GM12878 (cell line): ENCODE measurements around the gene METTL8. TPM values are rescaled to one million over a fixed set of nuclear protein-coding genes. Genes with fewer than 3 reads are reported as not detected.
"Not testable (repeated sequence)": the region's sequence is repeated elsewhere in the genome, so short reads cannot be mapped to it uniquely, and the experiment has no call there.

Experiments
- ATAC-seq: fragments of 200-7000 bp; cut with Tn5 transposase; 3 replicates; pipeline ENCODE4 v1.9.1; 2020; ENCODE audit warnings: mild to moderate bottlenecking, moderate library complexity
- BruUV-seq: library from RNA; stranded (reverse); fragments of 400-500 nt; replicated peaks from 2 replicates; lab custom pipeline; 2021; lab: Mats Ljungman, UMichigan
- CTCF ChIA-PET: fragments of 300-600 bp; sonication (Branson Sonifier 250); formaldehyde crosslinking; extraction: SDS; loops from one replicate; lab custom pipeline; 2021; ENCODE audit warnings: inconsistent platforms; lab: Yijun Ruan, JAX
- POLR2A ChIA-PET: fragments of 350-600 bp; formaldehyde crosslinking; extraction: SDS; loops from one replicate; lab custom pipeline; 2021; ENCODE audit warnings: inconsistent platforms; lab: Charles Lee
- RAD21 ChIA-PET: fragments of 300-600 bp; sonication (Branson Sonifier 250); formaldehyde crosslinking; loops from one replicate; lab custom pipeline; 2023; ENCODE audit warnings: antibody characterized with exemption; ENCODE audit not compliant: unreplicated experiment; lab: Charles Lee
- SMC1A ChIA-PET: fragments of 300-600 bp; sonication (Branson Sonifier 250); formaldehyde crosslinking; loops from one replicate; lab custom pipeline; 2023; ENCODE audit not compliant: unreplicated experiment, uncharacterized antibody; lab: Charles Lee
- DNase-seq: peaks from one replicate; pipeline ENCODE4 v3.0.0-alpha.2; 2011; ENCODE audit warnings: low read depth, low spot score
- FAIRE-seq: peaks from 3 replicates; lab custom pipeline; 2011; peaks lifted over from hg19 to GRCh38; lab: Jason Lieb, UNC
- H2AFZ ChIP-seq: 2 replicates; pipeline ENCODE4 v1.6.0; 2011; ENCODE audit warnings: low read depth, low read length, control low read depth; ENCODE audit not compliant: control insufficient read depth
- H3K27ac ChIP-seq: 2 replicates; pipeline ENCODE4 v1.5.1; 2011; ENCODE audit warnings: control low read depth; ENCODE audit not compliant: control insufficient read depth, insufficient read depth
- H3K27me3 ChIP-seq, 2 experiments: replicated peaks in 1 of 2; 2 replicates each; pipeline versions ENCODE4 v1.6.0 to v1.6.1; 2011; ENCODE audit warnings: low read length in 1 of 2; ENCODE audit not compliant: control insufficient read depth in 2 of 2, insufficient read depth in 2 of 2
- H3K36me3 ChIP-seq, 2 experiments: 2 replicates each; pipeline ENCODE4 v1.5.1; 2011; ENCODE audit warnings: low read length in 1 of 2; ENCODE audit not compliant: control insufficient read depth in 2 of 2, insufficient read depth in 2 of 2
- H3K4me1 ChIP-seq: 2 replicates; pipeline ENCODE4 v1.6.1; 2011; ENCODE audit warnings: mild to moderate bottlenecking, low read length, moderate library complexity, mixed read lengths; ENCODE audit not compliant: control insufficient read depth, insufficient read depth
- H3K4me2 ChIP-seq: 2 replicates; pipeline ENCODE4 v1.6.0; 2011; ENCODE audit warnings: control low read depth; ENCODE audit not compliant: control insufficient read depth, insufficient read depth
- H3K4me3 ChIP-seq: fragments of 200-600 bp; sonication (generic); 2 replicates; pipeline ENCODE4 v1.5.1; 2016
- H3K79me2 ChIP-seq: 2 replicates; pipeline ENCODE4 v1.6.0; 2011; ENCODE audit warnings: low read length; ENCODE audit not compliant: control insufficient read depth, insufficient read depth
- H3K9ac ChIP-seq: 2 replicates; pipeline ENCODE4 v1.8.0; 2011; ENCODE audit warnings: low read length, control low read depth, mixed read lengths; ENCODE audit not compliant: control insufficient read depth, insufficient read depth
- H3K9me3 ChIP-seq: replicated peaks from 3 replicates; pipeline ENCODE4 v1.5.1; 2011; ENCODE audit warnings: mild to moderate bottlenecking, low read length; ENCODE audit not compliant: control insufficient read depth, insufficient read depth
- H4K20me1 ChIP-seq: 2 replicates; pipeline ENCODE4 v1.6.0; 2011; ENCODE audit not compliant: control insufficient read depth, insufficient read depth
- NR2C1 ChIP-seq: fragments of 450-650 bp; IDR thresholded peaks from 2 replicates; pipeline ENCODE4 v1.6.1; 2017; ENCODE audit warnings: antibody characterized with exemption, mild to moderate bottlenecking, moderate library complexity
- RUNX3 ChIP-seq: IDR thresholded peaks from 2 replicates; pipeline ENCODE4 v1.6.1; 2012; ENCODE audit warnings: low read length, inconsistent platforms
- WGBS: methylation state at CpG from one replicate; pipeline ENCODE4 v1.1.6; 2016; ENCODE audit warnings: low lambda C conversion rate; ENCODE audit not compliant: insufficient replicate concordance, insufficient coverage; ENCODE audit errors: missing lambda C conversion rate; 5-methylcytosine and 5-hydroxymethylcytosine counted together
- in situ Hi-C: fragments of 300-500 bp; cut with MboI; formaldehyde crosslinking; loops from 9 replicates; pipeline ENCODE4 v1.14.3; 2018; ENCODE audit warnings: mixed read lengths
- intact Hi-C: fragments of 100-400 bp; cut with micrococcal nuclease; formaldehyde crosslinking; loops from one replicate; pipeline ENCODE4 v1.14.2; 2022; ENCODE audit not compliant: unreplicated experiment
- polyA plus RNA-seq, 11 experiments: library from polyadenylated mRNA; depleted of rRNA in 4 of 11; unstranded in 6 of 11; stranded (reverse) in 5 of 11; fragments of >200 nt; fragmentation: Nextera tagmentation in 4 of 11; fragmentation: Illumina TruSeq in 1 of 11; extraction: Ambion mirVana in 4 of 11; extraction: Trizol in 1 of 11; gene quantifications; 1 replicate in 1 of 11; 2 replicates in 10 of 11; pipeline versions ENCODE4 v1.2.1 to v1.2.3, GENCODE V29; 2011 to 2016; ENCODE audit warnings: inconsistent platforms in 2 of 11, missing spikeins in 2 of 11, low read depth in 1 of 11
- total RNA-seq, 4 experiments: library from RNA; depleted of rRNA in 3 of 4; stranded (reverse); fragments of >200 nt in 3 of 4; fragmentation: Illumina TruSeq in 1 of 4; extraction: Trizol in 1 of 4; gene quantifications; 2 replicates each; pipeline versions ENCODE4 v1.2.1 to v1.2.3, GENCODE V29; 2013 to 2021

The METTL8 gene
- total and polyA plus RNA-seq, 10 of the 15 experiments (the other 5 are each of a cell fraction or from before 2014, with no cell fraction given): 30.8 to 96.3 (median 51.5) TPM

- H3K4me2 ChIP-seq, H3K27me3 ChIP-seq, ATAC-seq, intact Hi-C loops, DNase-seq, H3K36me3 ChIP-seq, in situ Hi-C loops, CTCF ChIA-PET, RAD21 ChIA-PET, H3K27ac ChIP-seq, H3K4me1 ChIP-seq, POLR2A ChIA-PET, H3K4me3 ChIP-seq, FAIRE-seq, BruUV-seq, H2AFZ ChIP-seq, H3K79me2 ChIP-seq, H3K9ac ChIP-seq, H4K20me1 ChIP-seq: not testable (repeated sequence)
- SMC1A ChIA-PET: interaction anchor here (3.1 to 3.3 kb wide), 2 partner anchors 11 to 16 kb away, joined by 8 to 25 read pairs; no protein-coding TSS in a partner anchor
- peaks cover 20% of the 10 kb centered on the region for H3K9me3 ChIP-seq
Observed at GRCh38 chr2:171377852-171378251, 55.9 kb downstream of the METTL8 start.

- Histone ChIP-seq H3K4me2 (no peak overlapping the region), H3K9ac (no peak overlapping the region), H3K4me3 (no peak overlapping the region), H3K79me2 (no peaks in the 10 kb centered on the region; the same call in none of the 2 replicates), H4K20me1 (no peaks in the 10 kb centered on the region), H3K9me3 (peaks cover 14% of the 10 kb centered on the region), H3K36me3 (no peaks in the 10 kb centered on the region), H3K27me3 (no peaks in the 10 kb centered on the region), H2AFZ (no peak overlapping the region), H3K27ac (no peak overlapping the region), H3K4me1 (no peaks in the 10 kb centered on the region)
- CTCF ChIA-PET: interaction anchor here (1.1 kb wide), 1 partner anchor 10 kb away, joined by 3 read pairs; no protein-coding TSS in a partner anchor
- peak; percentile 87 for ATAC-seq
- 100% methylated on average over 2 of the region's 2 CpGs for WGBS
- RAD21 ChIA-PET: no interaction called here
- SMC1A ChIA-PET: interaction anchor here (0.8 to 1.7 kb wide), 5 partner anchors 12 to 29 kb away, joined by 3 to 5 read pairs (median 3); no protein-coding TSS in a partner anchor
- intact Hi-C loops: no loop called here
- in situ Hi-C loops: no loop called here
- DNase-seq: no peak
- POLR2A ChIA-PET: no interaction called here
- no TSS peak for BruUV-seq
- peak; percentile 27 for FAIRE-seq
- peak; percentile 47; the same call in 1 of the 2 replicates for TF ChIP-seq RUNX3
- TF ChIP-seq NR2C1: no peak
Observed at GRCh38 chr2:171367692-171368091, 66.1 kb downstream of the METTL8 start.
